ENCODE measurements around the gene ELL. TPM values are rescaled to one million over a fixed set of nuclear protein-coding genes. Genes with fewer than 3 reads are reported as not detected.

ELL gene
- total RNA-seq, 3 donors from 2014 or later: 25.6 to 32.5 (median 28.8) TPM

GRCh38 chr19:18438331-18439024 is 83.4 kb downstream of the ELL start:
- peaks cover 3% of the 10 kb centered on the region for H3K9me3 Mint-ChIP-seq
- ATAC-seq (no peak), DNase-seq (no peak)
- H3K36me3 Mint-ChIP-seq (ENCODE audit: insufficient read depth): peaks cover 2% of the 10 kb centered on the region
- H3K4me3 Mint-ChIP-seq: no peak overlapping the region
- H3K4me1 Mint-ChIP-seq (ENCODE audit: low read depth): peaks cover 25% of the 10 kb centered on the region
- no peaks in the 10 kb centered on the region for H3K27me3 Mint-ChIP-seq (ENCODE audit: low read depth)

- H3K4me3 Mint-ChIP-seq: peak within 1 kb of the TSS; percentile 72
- H3K9me3 Mint-ChIP-seq: peaks cover 3% of the 10 kb centered on the region
- DNase-seq (peak; percentile 58), ATAC-seq (peak; percentile 29 to 30)
- peaks cover 24% of the 10 kb centered on the region for H3K4me1 Mint-ChIP-seq (ENCODE audit: low read depth)
- H3K27me3 Mint-ChIP-seq (ENCODE audit: low read depth): no peaks in the 10 kb centered on the region
- no peaks in the 10 kb centered on the region for H3K36me3 Mint-ChIP-seq (ENCODE audit: insufficient read depth)
Measured at GRCh38 chr19:18437491-18438330, 84.2 kb downstream of the ELL start, which contains the start of gene ISYNA1. Gene ISYNA1, minus strand, starts transcription at chr19:18438133. Its CDS starts 154 bp downstream, at chr19:18437979.

- peak overlapping the region; percentile 72 for H3K4me3 Mint-ChIP-seq
- peaks cover 23% of the 10 kb centered on the region for H3K4me1 Mint-ChIP-seq (ENCODE audit: low read depth)
- ATAC-seq: peak; percentile 59 to 61
- H3K36me3 Mint-ChIP-seq (ENCODE audit: insufficient read depth): no peaks in the 10 kb centered on the region
- H3K9me3 Mint-ChIP-seq: no peaks in the 10 kb centered on the region
- peak; percentile 70 for DNase-seq
- H3K27me3 Mint-ChIP-seq (ENCODE audit: low read depth): no peaks in the 10 kb centered on the region
Measured at GRCh38 chr19:18436671-18437490, 85.0 kb downstream of the ELL start.

GRCh38 chr19:18435842-18436670 is 85.8 kb downstream of the ELL start:
- H3K36me3 Mint-ChIP-seq (ENCODE audit: insufficient read depth): no peaks in the 10 kb centered on the region
- no peaks in the 10 kb centered on the region for H3K27me3 Mint-ChIP-seq (ENCODE audit: low read depth)
- peak overlapping the region; percentile 61 for H3K4me3 Mint-ChIP-seq
- no peak for ATAC-seq
- DNase-seq: no peak
- peaks cover 21% of the 10 kb centered on the region for H3K4me1 Mint-ChIP-seq (ENCODE audit: low read depth)
- no peaks in the 10 kb centered on the region for H3K9me3 Mint-ChIP-seq

DNA sequence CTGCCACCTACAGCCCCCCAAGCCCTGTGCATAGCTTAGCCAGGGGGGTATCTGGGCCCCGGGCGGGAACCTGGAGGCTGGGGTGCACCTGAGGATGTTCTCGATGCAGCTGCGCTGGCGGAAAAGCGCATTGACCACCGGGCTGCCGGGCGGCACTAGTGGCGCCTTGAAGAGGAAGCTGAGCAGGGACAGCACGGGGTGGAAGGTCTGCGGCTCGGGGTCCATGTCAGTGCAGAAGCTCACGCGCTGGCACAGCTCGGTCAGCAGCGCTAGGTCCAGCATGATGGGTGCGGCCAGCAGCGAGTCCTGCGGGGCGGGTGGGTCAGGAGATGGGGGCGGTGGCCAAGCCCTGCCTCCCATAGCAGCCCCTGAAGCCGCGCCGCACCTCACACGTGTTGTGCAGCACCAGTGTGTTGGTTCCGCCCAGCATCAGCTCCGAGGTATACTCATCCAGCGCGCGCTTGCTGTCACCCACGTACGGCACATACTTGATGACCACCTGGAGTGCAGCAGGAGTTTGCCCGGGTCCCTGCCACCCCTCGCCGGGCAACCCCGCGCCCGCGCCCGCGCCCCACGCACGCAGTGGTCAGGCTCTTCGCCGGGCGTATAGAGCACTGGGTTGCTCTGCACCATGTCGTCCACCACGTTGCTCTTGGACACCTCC is 86.6 kb downstream of the ELL start:
- no peak for DNase-seq
- H3K4me3 Mint-ChIP-seq: no peak overlapping the region
- H3K4me1 Mint-ChIP-seq (ENCODE audit: low read depth): peaks cover 20% of the 10 kb centered on the region
- H3K27me3 Mint-ChIP-seq (ENCODE audit: low read depth): no peaks in the 10 kb centered on the region
- H3K9me3 Mint-ChIP-seq: no peaks in the 10 kb centered on the region
- no peaks in the 10 kb centered on the region for H3K36me3 Mint-ChIP-seq (ENCODE audit: insufficient read depth)
- ATAC-seq: no peak

- peaks cover 22% of the 10 kb centered on the region for H3K4me1 Mint-ChIP-seq (ENCODE audit: low read depth)
- peak overlapping the region; percentile 58 for H3K4me3 Mint-ChIP-seq
- DNase-seq (no peak), ATAC-seq (no peak)
- H3K9me3 Mint-ChIP-seq: no peaks in the 10 kb centered on the region
- H3K27me3 Mint-ChIP-seq (ENCODE audit: low read depth): no peaks in the 10 kb centered on the region
- H3K36me3 Mint-ChIP-seq (ENCODE audit: insufficient read depth): no peaks in the 10 kb centered on the region
Measured at GRCh38 chr19:18434411-18435175, 87.3 kb downstream of the ELL start.

GRCh38 chr19:18433735-18434398 is 88.0 kb downstream of the ELL start:
- peaks cover 23% of the 10 kb centered on the region for H3K4me1 Mint-ChIP-seq (ENCODE audit: low read depth)
- no peaks in the 10 kb centered on the region for H3K36me3 Mint-ChIP-seq (ENCODE audit: insufficient read depth)
- no peak for ATAC-seq
- no peaks in the 10 kb centered on the region for H3K27me3 Mint-ChIP-seq (ENCODE audit: low read depth)
- no peaks in the 10 kb centered on the region for H3K9me3 Mint-ChIP-seq
- DNase-seq: no peak
- H3K4me3 Mint-ChIP-seq: peak overlapping the region; percentile 58

DNA sequence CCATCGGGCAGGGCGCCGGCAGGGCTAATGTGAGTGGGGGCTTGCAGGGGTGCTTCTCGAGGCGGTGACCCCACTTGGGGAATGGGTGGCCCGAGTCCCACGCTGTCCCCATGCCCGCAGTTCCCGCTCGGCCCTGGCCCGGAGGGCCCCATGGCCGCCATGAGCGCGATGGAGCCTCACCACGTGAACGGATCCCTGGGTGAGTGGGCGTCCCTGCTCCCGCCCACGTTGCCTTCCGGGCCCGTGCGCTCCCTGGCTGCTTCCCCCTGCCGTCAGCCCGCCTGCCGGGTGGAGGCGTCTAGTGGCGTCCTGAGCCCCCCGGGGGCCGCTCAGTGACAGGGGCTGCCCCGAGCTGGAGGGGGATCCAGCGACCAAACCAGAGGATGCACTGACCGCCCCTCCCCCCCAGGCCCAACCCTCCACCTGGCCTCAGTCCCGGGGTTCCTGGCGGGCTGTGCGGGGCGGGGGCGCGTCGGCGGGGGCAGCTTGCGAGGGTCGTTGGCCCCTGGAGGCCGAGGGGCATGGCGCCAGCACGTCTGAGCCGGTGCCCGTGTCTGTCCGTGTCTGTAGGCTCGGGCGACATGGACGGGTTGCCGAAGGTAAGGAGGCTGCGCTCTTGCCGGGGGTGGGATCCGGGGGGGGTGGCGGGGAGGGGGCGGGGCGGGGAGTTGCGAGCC is 88.7 kb downstream of the ELL start:
- Mint-ChIP-seq H3K4me3 (peak overlapping the region; percentile 65), H3K4me1 (ENCODE audit: low read depth) (peaks cover 25% of the 10 kb centered on the region), H3K27me3 (ENCODE audit: low read depth) (no peaks in the 10 kb centered on the region), H3K9me3 (no peaks in the 10 kb centered on the region), H3K36me3 (ENCODE audit: insufficient read depth) (no peaks in the 10 kb centered on the region)
- DNase-seq (peak; percentile 57), ATAC-seq (no peak)

DNA sequence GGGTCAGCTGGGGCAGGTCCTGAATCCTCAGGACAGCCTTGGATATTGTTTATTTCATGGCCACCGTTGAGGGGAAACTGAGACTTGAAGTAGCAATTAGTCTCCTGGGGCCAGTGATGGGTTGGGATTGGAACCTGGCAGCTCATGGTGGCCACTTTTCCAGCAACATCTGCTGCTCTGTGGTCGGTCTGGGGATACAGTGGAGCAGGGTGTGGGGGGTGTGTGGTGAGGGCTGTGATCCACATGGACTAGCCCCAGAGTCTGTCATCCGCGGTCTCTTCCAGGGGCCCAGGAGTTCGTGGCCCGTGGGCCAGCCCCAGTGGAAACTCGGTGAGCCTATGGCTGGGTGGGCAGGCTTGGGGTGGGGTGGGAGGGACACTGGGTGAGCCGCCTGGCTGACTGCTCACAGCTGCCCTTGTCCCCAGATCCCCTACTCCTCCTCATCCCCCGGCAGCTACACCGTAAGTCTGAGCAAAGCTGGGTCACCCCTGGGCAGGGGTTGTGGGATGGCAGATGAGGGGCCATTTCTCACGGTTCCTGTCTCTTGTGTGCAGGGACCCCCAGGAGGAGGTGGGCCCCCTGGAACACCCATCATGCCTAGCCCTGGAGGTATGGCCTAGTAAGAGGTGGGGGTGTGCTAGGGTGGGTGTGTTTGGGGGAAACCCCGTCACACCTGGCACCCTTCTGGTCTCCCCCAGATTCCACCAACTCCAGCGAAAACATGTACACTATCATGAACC is 89.4 kb downstream of the ELL start:
- DNase-seq (no peak), ATAC-seq (no peak)
- Mint-ChIP-seq H3K27me3 (ENCODE audit: low read depth) (no peaks in the 10 kb centered on the region), H3K4me3 (peak overlapping the region; percentile 65), H3K36me3 (ENCODE audit: insufficient read depth) (no peaks in the 10 kb centered on the region), H3K9me3 (no peaks in the 10 kb centered on the region), H3K4me1 (ENCODE audit: low read depth) (peaks cover 25% of the 10 kb centered on the region)

DNA sequence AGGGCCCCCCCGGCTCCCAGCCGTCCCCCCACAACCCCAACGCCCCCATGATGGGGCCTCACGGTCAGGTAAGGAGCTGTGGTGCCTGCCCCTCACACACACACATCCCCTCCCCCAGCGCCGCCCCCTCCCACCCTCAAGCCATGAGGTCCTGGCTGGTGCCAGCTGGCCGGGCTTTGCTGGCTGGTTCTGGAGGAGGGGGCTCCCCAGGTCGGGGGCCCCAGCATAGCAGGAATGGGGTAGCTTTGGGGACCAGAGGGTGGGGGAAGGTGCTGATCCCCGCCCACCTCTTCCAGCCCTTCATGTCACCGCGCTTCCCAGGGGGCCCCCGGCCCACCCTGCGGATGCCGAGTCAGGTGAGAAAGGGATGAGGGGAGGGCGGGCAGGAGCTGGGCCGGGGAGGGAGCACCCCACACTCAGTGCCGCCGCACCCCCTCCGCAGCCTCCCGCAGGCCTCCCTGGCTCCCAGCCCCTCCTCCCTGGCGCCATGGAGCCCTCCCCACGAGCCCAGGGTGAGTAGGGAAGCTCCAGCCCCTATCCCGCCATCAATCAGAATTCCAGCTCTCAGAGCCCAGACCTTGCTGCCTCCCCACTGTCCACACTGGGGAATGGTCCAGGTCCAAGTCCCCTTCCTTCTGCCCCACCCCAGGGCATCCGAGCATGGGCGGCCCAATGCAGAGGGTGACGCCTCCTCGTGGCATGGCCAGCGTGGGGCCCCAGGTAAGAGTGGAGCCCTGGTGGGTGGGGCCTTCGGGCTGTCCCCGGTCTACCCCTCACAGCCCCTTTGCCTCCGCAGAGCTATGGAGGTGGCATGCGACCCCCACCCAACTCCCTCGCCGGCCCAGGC is 90.3 kb downstream of the ELL start:
- H3K27me3 Mint-ChIP-seq (ENCODE audit: low read depth): no peaks in the 10 kb centered on the region
- no peaks in the 10 kb centered on the region for H3K9me3 Mint-ChIP-seq
- no peaks in the 10 kb centered on the region for H3K36me3 Mint-ChIP-seq (ENCODE audit: insufficient read depth)
- DNase-seq: no peak
- ATAC-seq: no peak
- no peak overlapping the region for H3K4me3 Mint-ChIP-seq
- peaks cover 25% of the 10 kb centered on the region for H3K4me1 Mint-ChIP-seq (ENCODE audit: low read depth)

Measured in activated T-cell treated with anti-CD3 and anti-CD28 coated beads, Interleukin-2, amount 50 U/mL, for 4 hours (primary cell).